MG63 (cell line): Measurements from ENCODE around the gene C1orf198. TPM values are rescaled to one million over a fixed set of nuclear protein-coding genes. Genes with fewer than 3 reads are reported as not detected.

Source experiments
- DNase-seq: peaks from one replicate; pipeline ENCODE4 v3.0.0-alpha.2; 2020
- H3K27me3 ChIP-seq: fragments of 250-450 bp; sonication (Bioruptor Pico); 2 replicates; pipeline ENCODE4 v1.5.1; 2020; ENCODE audit warnings: mild to moderate bottlenecking, moderate library complexity
- H3K36me3 ChIP-seq: fragments of 250-450 bp; sonication (Bioruptor Pico); 2 replicates; pipeline ENCODE4 v1.5.1; 2020; ENCODE audit warnings: mild to moderate bottlenecking, moderate library complexity
- H3K4me3 ChIP-seq: fragments of 250-450 bp; sonication (Bioruptor Pico); 2 replicates; pipeline ENCODE4 v1.5.1; 2020; ENCODE audit warnings: mild to moderate bottlenecking, moderate library complexity
- H3K9me3 ChIP-seq: fragments of 250-450 bp; sonication (Bioruptor Pico); 2 replicates; pipeline ENCODE4 v1.5.1; 2020; ENCODE audit warnings: mild to moderate bottlenecking, moderate library complexity
- total RNA-seq: library from RNA; depleted of rRNA; stranded (reverse); fragments of >200 nt; shearing (Covaris generic); gene quantifications from 2 replicates; pipeline ENCODE4 v1.2.3, GENCODE V29; 2014; ENCODE audit warnings: low replicate concordance

Gene C1orf198
- total RNA-seq, 1 experiment from 2014 or later = 47.1 TPM

GRCh38 chr1:230868736-230869385, 540 bp upstream of the C1orf198 start:
- DNase-seq = peak; percentile 52
- Histone ChIP-seq H3K27me3 (no peaks in the 10 kb centered on the region), H3K4me3 (peak overlapping the region; percentile 52), H3K9me3 (no peaks in the 10 kb centered on the region), H3K36me3 (0 out of 2 replicates have a peak, but pooled peaks cover 5% of the 10 kb centered on the region)

- Histone ChIP-seq H3K27me3 (no peaks in the 10 kb centered on the region), H3K36me3 (0 out of 2 replicates have a peak, but pooled peaks cover 5% of the 10 kb centered on the region), H3K9me3 (no peaks in the 10 kb centered on the region), H3K4me3 (peak overlapping the region; percentile 89)
- no peak for DNase-seq
Measured at GRCh38 chr1:230867101-230867902, 1.0 kb downstream of the C1orf198 start.

- H3K36me3 ChIP-seq = peaks cover 10% of the 10 kb centered on the region
- DNase-seq = no peak
Measured at GRCh38 chr1:230866171-230867070, 1.9 kb downstream of the C1orf198 start.

GRCh38 chr1:230865062-230865817, 3.1 kb downstream of the C1orf198 start:
- Histone ChIP-seq H3K36me3 (peaks cover 14% of the 10 kb centered on the region), H3K4me3 (no peak overlapping the region), H3K9me3 (no peaks in the 10 kb centered on the region), H3K27me3 (no peaks in the 10 kb centered on the region)
- no peak for DNase-seq

More at GRCh38 chr1:230866171-230867070, 1.9 kb downstream of the C1orf198 start:
- Histone ChIP-seq H3K9me3 (no peaks in the 10 kb centered on the region), H3K4me3 (peak overlapping the region; percentile 89), H3K27me3 (no peaks in the 10 kb centered on the region)

GRCh38 chr1:230864441-230864840, 3.9 kb downstream of the C1orf198 start:
- no peaks in the 10 kb centered on the region for H3K27me3 ChIP-seq
- DNase-seq = no peak
- H3K9me3 ChIP-seq = no peaks in the 10 kb centered on the region
- no peak overlapping the region for H3K4me3 ChIP-seq
- H3K36me3 ChIP-seq = peaks cover 14% of the 10 kb centered on the region

- peaks cover 14% of the 10 kb centered on the region for H3K36me3 ChIP-seq
- no peaks in the 10 kb centered on the region for H3K27me3 ChIP-seq
- no peaks in the 10 kb centered on the region for H3K9me3 ChIP-seq
- DNase-seq = no peak
- H3K4me3 ChIP-seq = no peak overlapping the region
Measured at GRCh38 chr1:230863449-230863848, 4.9 kb downstream of the C1orf198 start.

GRCh38 chr1:230861970-230862595, 6.2 kb downstream of the C1orf198 start:
- DNase-seq = no peak
- Histone ChIP-seq H3K36me3 (peaks cover 14% of the 10 kb centered on the region), H3K9me3 (no peaks in the 10 kb centered on the region), H3K27me3 (no peaks in the 10 kb centered on the region), H3K4me3 (no peak overlapping the region)

GRCh38 chr1:230861489-230861888, 6.8 kb downstream of the C1orf198 start:
- H3K27me3 ChIP-seq = no peaks in the 10 kb centered on the region

GRCh38 chr1:230860617-230861384, 7.5 kb downstream of the C1orf198 start:
- H3K36me3 ChIP-seq = peaks cover 17% of the 10 kb centered on the region
- DNase-seq = no peak
- H3K9me3 ChIP-seq = no peaks in the 10 kb centered on the region

More at GRCh38 chr1:230861489-230861888, 6.8 kb downstream of the C1orf198 start:
- Histone ChIP-seq H3K36me3 (peaks cover 14% of the 10 kb centered on the region), H3K4me3 (no peak overlapping the region), H3K9me3 (no peaks in the 10 kb centered on the region)
- no peak for DNase-seq

GRCh38 chr1:230858918-230859729, 9.2 kb downstream of the C1orf198 start:
- H3K36me3 ChIP-seq = peaks cover 19% of the 10 kb centered on the region
- DNase-seq = no peak
- no peaks in the 10 kb centered on the region for H3K9me3 ChIP-seq
- no peak overlapping the region for H3K4me3 ChIP-seq
- no peaks in the 10 kb centered on the region for H3K27me3 ChIP-seq

More at GRCh38 chr1:230860617-230861384, 7.5 kb downstream of the C1orf198 start:
- no peak overlapping the region for H3K4me3 ChIP-seq
- no peaks in the 10 kb centered on the region for H3K27me3 ChIP-seq

GRCh38 chr1:230858236-230858820, 10.0 kb downstream of the C1orf198 start:
- Histone ChIP-seq H3K4me3 (no peak overlapping the region), H3K27me3 (no peaks in the 10 kb centered on the region), H3K9me3 (no peaks in the 10 kb centered on the region), H3K36me3 (peaks cover 27% of the 10 kb centered on the region)
- no peak for DNase-seq

- no peak for DNase-seq
- H3K4me3 ChIP-seq = no peak overlapping the region
- no peaks in the 10 kb centered on the region for H3K9me3 ChIP-seq
- H3K27me3 ChIP-seq = no peaks in the 10 kb centered on the region
- H3K36me3 ChIP-seq = peaks cover 31% of the 10 kb centered on the region
Measured at GRCh38 chr1:230857822-230858221, 10.5 kb downstream of the C1orf198 start.

GRCh38 chr1:230857077-230857476, 11.2 kb downstream of the C1orf198 start:
- H3K36me3 ChIP-seq = peaks cover 35% of the 10 kb centered on the region

GRCh38 chr1:230855886-230856285, 12.4 kb downstream of the C1orf198 start:
- H3K27me3 ChIP-seq = no peaks in the 10 kb centered on the region
- H3K4me3 ChIP-seq = no peak overlapping the region
- peaks cover 26% of the 10 kb centered on the region for H3K36me3 ChIP-seq
- DNase-seq = no peak
- H3K9me3 ChIP-seq = no peaks in the 10 kb centered on the region; the same call in 1 of the 2 replicates

More at GRCh38 chr1:230857077-230857476, 11.2 kb downstream of the C1orf198 start:
- DNase-seq = no peak
- Histone ChIP-seq H3K4me3 (no peak overlapping the region), H3K27me3 (no peaks in the 10 kb centered on the region), H3K9me3 (no peaks in the 10 kb centered on the region; the same call in 1 of the 2 replicates)
